PC-9 (cell line): ENCODE data around the gene CNFN. TPM values are rescaled to one million over a fixed set of nuclear protein-coding genes. Genes with fewer than 3 reads are reported as not detected.

ENCODE experiments used
- BruUV-seq: library from RNA; stranded (reverse); fragments of 400-500 nt; replicated peaks from 2 replicates; lab custom pipeline; 2021; lab: Mats Ljungman, UMichigan
- CTCF ChIA-PET: fragments of 300-600 bp; sonication (Branson Sonifier 250); formaldehyde crosslinking; loops from one replicate; lab custom pipeline; 2022; ENCODE audit warnings: antibody characterized with exemption; lab: Charles Lee
- POLR2A ChIA-PET: fragments of 300-600 bp; sonication (Branson Sonifier 250); formaldehyde crosslinking; loops from one replicate; lab custom pipeline; 2022; ENCODE audit warnings: antibody characterized with exemption; ENCODE audit not compliant: unreplicated experiment; lab: Charles Lee
- DNase-seq, 2 experiments: peaks; one replicate each; pipeline versions ENCODE4 v3.0.0 to v3.0.0-alpha.2; 2015 to 2022; ENCODE audit warnings: mixed read lengths in 1 of 2
- H2AFZ ChIP-seq: fragments of 200-600 bp; sonication (generic); 2 replicates; pipeline ENCODE4 v1.8.1; 2017; ENCODE audit warnings: antibody characterized with exemption
- H3F3A ChIP-seq: fragments of 200-600 bp; sonication (generic); 2 replicates; pipeline ENCODE4 v1.8.1; 2017; ENCODE audit warnings: antibody characterized with exemption, mild to moderate bottlenecking, low read depth; ENCODE audit not compliant: insufficient read depth
- H3K27ac ChIP-seq: fragments of 200-600 bp; sonication (generic); 2 replicates; pipeline ENCODE4 v1.6.1; 2016; ENCODE audit warnings: mixed run types
- H3K27me3 ChIP-seq: fragments of 200-600 bp; sonication (generic); 2 replicates; pipeline ENCODE4 v1.6.1; 2016; ENCODE audit warnings: low read depth, mixed run types; ENCODE audit not compliant: insufficient read depth
- H3K36me3 ChIP-seq: fragments of 200-600 bp; sonication (generic); 2 replicates; pipeline ENCODE4 v1.6.1; 2016; ENCODE audit warnings: low read depth, mixed run types
- H3K4me1 ChIP-seq: fragments of 200-600 bp; sonication (generic); replicated peaks from 2 replicates; pipeline ENCODE4 v1.6.1; 2016; ENCODE audit warnings: mixed run types; ENCODE audit not compliant: insufficient read depth
- H3K4me2 ChIP-seq: fragments of 200-600 bp; sonication (generic); 2 replicates; pipeline ENCODE4 v1.6.1; 2017; ENCODE audit warnings: mixed run types
- H3K4me3 ChIP-seq: fragments of 200-600 bp; sonication (generic); 2 replicates; pipeline ENCODE4 v1.6.1; 2016; ENCODE audit warnings: mixed run types
- H3K79me2 ChIP-seq: fragments of 200-600 bp; sonication (generic); 2 replicates; pipeline ENCODE4 v1.6.1; 2017; ENCODE audit warnings: low read depth, mixed run types
- H3K9me2 ChIP-seq: fragments of 200-600 bp; sonication (generic); 2 replicates; pipeline ENCODE4 v1.8.1; 2017; ENCODE audit warnings: mild to moderate bottlenecking; ENCODE audit not compliant: insufficient read depth
- H3K9me3 ChIP-seq: fragments of 200-600 bp; sonication (generic); 2 replicates; pipeline ENCODE4 v1.8.1; 2016; ENCODE audit warnings: low read depth; ENCODE audit not compliant: insufficient read depth
- H4K20me1 ChIP-seq: fragments of 200-600 bp; sonication (generic); 2 replicates; pipeline ENCODE4 v1.8.1; 2017; ENCODE audit not compliant: insufficient read depth
- EZH2 ChIP-seq: fragments of 200-600 bp; sonication (generic); IDR thresholded peaks from 2 replicates; pipeline ENCODE4 v1.8.0; 2017; ENCODE audit warnings: antibody characterized with exemption, low read depth
- intact Hi-C: fragments of 100-400 bp; cut with micrococcal nuclease; formaldehyde crosslinking; loops from one replicate; pipeline ENCODE4 v1.10.0; 2022; ENCODE audit not compliant: unreplicated experiment
- total RNA-seq: library from RNA; stranded (reverse); gene quantifications from 2 replicates; pipeline ENCODE4 v1.2.3, GENCODE V29; 2021
- TF ChIP-seq, protein P1 (sequence below): fragments of 200-600 bp; sonication (generic); conservative IDR thresholded peaks from 2 replicates; pipeline ENCODE4 v1.6.1; 2017; ENCODE audit warnings: mixed run types, antibody characterized with exemption, mild to moderate bottlenecking, moderate library complexity

The CNFN gene
- total RNA-seq, 1 experiment from 2014 or later, result 4.9 TPM

DNA sequence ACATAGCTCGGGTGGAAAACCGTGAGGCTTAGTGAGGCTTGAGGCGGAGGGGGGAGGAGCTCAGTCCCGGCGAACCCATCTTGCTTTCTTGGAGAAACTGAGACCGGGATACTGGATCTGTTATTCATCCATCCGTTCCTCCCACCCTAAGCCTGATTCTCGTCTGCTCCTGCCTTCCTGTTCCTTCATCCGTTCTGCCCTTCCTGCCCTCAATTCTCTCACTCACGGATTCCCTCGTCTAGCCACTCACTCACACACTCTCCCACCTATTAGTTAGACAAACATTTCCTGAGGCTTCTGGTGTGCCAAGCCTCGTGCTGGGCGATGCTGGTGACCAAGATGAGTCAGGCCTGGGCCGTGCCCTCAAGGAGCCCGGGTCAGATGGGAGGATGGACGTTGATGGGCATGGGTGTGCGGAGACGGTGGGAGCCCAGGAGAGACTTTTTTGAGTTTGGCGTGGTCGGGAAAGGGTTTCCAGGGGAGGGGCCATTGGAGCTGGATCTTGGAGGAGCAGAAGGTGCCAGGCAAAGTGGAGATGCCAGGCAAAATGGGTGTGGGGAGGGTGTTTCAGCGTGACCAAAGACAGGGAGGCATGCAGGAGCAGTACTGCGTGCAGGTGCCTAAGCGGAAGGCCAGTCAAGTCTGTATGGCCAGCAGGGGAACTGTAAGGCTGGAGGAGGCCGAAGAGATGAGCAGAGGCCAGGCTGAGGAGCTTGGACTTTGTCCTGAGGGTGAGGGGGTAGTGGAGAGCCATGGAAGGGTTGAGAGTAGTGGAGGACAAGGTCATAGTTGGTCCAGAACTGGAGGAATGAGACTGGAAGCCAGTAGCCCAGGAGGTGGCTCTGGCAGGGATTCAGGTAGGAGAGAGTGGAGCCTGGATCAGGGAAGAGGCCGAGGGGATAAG lies 7.4 kb upstream of the CNFN start:
- peak in 1 of 2 experiments; percentile 20 for DNase-seq
- intact Hi-C loops, result loop anchor here (2.0 kb wide), 2 partner anchors 73 to 155 kb away; partner anchors contain the start of genes GSK3A and MEGF8
- Histone ChIP-seq H4K20me1 (no peaks in the 10 kb centered on the region), H3K27ac (peak overlapping the region; percentile 86), H3K4me2 (peak overlapping the region; percentile 93), H3K27me3 (no peaks in the 10 kb centered on the region), H3K4me3 (peak overlapping the region; percentile 71), H3K9me3 (no peaks in the 10 kb centered on the region), H3K79me2 (peaks cover 12% of the 10 kb centered on the region), H2AFZ (peak overlapping the region; percentile 88), H3K4me1 (peaks cover 27% of the 10 kb centered on the region), H3K9me2 (no peaks in the 10 kb centered on the region), H3K36me3 (no peaks in the 10 kb centered on the region), H3F3A (peaks cover 20% of the 10 kb centered on the region; the same call in 1 of the 2 replicates)
- TF ChIP-seq, protein P1, sequence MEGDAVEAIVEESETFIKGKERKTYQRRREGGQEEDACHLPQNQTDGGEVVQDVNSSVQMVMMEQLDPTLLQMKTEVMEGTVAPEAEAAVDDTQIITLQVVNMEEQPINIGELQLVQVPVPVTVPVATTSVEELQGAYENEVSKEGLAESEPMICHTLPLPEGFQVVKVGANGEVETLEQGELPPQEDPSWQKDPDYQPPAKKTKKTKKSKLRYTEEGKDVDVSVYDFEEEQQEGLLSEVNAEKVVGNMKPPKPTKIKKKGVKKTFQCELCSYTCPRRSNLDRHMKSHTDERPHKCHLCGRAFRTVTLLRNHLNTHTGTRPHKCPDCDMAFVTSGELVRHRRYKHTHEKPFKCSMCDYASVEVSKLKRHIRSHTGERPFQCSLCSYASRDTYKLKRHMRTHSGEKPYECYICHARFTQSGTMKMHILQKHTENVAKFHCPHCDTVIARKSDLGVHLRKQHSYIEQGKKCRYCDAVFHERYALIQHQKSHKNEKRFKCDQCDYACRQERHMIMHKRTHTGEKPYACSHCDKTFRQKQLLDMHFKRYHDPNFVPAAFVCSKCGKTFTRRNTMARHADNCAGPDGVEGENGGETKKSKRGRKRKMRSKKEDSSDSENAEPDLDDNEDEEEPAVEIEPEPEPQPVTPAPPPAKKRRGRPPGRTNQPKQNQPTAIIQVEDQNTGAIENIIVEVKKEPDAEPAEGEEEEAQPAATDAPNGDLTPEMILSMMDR, result no peak
- TF ChIP-seq EZH2, result no peak
- ChIA-PET CTCF (interaction anchor here (0.6 to 1.0 kb wide), 4 partner anchors 24 to 155 kb away, joined by 3 to 10 read pairs (median 5); partner anchors contain the start of gene GSK3A), POLR2A (interaction anchor here (0.5 to 1.1 kb wide), 9 partner anchors 41 to 1447 kb away, joined by 3 to 7 read pairs (median 6); no protein-coding TSS in a partner anchor)
- TSS peak; percentile 77 for BruUV-seq

DNA sequence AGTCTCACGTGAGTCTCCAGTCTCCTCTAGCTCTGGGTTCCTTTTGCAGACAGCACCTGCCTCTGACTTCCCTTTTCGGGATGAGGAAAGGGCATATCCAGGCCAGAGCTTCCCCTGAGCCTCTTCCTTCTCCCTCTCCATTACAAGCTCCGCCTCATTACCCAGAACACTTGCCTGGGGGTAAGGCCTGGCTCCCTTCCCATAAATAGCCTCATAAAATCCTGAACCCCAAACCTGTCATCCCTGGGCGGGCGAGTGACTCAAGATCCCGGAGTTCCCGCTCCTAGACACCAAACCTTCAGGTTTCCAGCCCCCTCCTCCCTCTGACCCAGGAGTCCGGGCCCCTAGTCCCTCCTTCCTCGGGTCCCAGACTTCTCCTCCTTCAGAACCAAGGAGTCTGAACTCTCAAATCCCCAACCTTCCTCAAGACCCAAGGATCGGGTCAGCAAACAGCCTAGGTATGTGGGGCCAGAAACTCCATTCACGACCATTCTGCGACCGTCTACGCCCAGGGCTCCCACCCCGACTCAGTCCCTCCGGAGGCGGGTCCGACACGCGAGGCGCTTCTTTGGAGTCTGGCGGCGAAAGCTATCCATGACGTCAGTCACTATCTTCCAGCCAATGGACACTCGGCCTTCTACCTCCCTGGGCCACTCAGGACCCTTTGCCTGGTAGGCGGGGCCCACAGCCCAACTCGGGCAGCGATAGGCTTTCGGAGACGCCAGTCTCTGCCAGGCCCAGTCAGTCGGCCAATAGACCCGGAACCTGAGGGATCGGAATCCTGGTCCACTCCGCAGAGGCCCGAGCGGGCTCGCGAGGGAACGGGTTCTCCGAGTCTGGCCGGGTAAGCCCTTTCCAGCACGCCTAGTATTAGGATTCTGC lies 6.5 kb upstream of the CNFN start:
- ChIA-PET POLR2A (interaction anchor here (0.5 to 1.1 kb wide), 11 partner anchors 10 to 1446 kb away, joined by 3 to 8 read pairs (median 5); partner anchors contain the start of gene PSG8), CTCF (interaction anchor here (0.6 to 0.7 kb wide), 3 partner anchors 52 to 154 kb away, joined by 3 to 7 read pairs (median 4); partner anchors contain the start of genes CIC and GSK3A)
- BruUV-seq, result TSS peak; percentile 93
- peak overlapping the region; percentile 71 for H3K4me3 ChIP-seq
- DNase-seq, result peak; percentile 99 to 100
- H3K4me2 ChIP-seq, result peak overlapping the region; percentile 93
- peak overlapping the region; percentile 86 for H3K27ac ChIP-seq
- H3F3A ChIP-seq, result peaks cover 22% of the 10 kb centered on the region; the same call in 1 of the 2 replicates
- H3K9me2 ChIP-seq, result no peaks in the 10 kb centered on the region
- no peaks in the 10 kb centered on the region for H3K36me3 ChIP-seq
- intact Hi-C loops, result loop anchor here (2.0 kb wide), 2 partner anchors 72 to 154 kb away; partner anchors contain the start of genes GSK3A and MEGF8
- no peaks in the 10 kb centered on the region for H4K20me1 ChIP-seq
- TF ChIP-seq EZH2, result no peak
- TF ChIP-seq, protein P1, result no peak
- no peaks in the 10 kb centered on the region for H3K27me3 ChIP-seq
- H3K79me2 ChIP-seq, result peaks cover 12% of the 10 kb centered on the region
- H3K9me3 ChIP-seq, result no peaks in the 10 kb centered on the region
- peaks cover 34% of the 10 kb centered on the region for H3K4me1 ChIP-seq
- peak overlapping the region; percentile 88 for H2AFZ ChIP-seq
